ENCODE measurements around the gene NCDN.

The NCDN gene

GRCh38 chr1:35615440-35615839, 57.8 kb downstream of the NCDN start:
- no peak overlapping the region for H3K4me3 ChIP-seq (replicated peaks; ENCODE audit: low read depth, low read length)
- no peak for DNase-seq (ENCODE audit: low read depth)

More at GRCh38 chr1:35615440-35615839, 57.8 kb downstream of the NCDN start:
- TF ChIP-seq, protein P1, sequence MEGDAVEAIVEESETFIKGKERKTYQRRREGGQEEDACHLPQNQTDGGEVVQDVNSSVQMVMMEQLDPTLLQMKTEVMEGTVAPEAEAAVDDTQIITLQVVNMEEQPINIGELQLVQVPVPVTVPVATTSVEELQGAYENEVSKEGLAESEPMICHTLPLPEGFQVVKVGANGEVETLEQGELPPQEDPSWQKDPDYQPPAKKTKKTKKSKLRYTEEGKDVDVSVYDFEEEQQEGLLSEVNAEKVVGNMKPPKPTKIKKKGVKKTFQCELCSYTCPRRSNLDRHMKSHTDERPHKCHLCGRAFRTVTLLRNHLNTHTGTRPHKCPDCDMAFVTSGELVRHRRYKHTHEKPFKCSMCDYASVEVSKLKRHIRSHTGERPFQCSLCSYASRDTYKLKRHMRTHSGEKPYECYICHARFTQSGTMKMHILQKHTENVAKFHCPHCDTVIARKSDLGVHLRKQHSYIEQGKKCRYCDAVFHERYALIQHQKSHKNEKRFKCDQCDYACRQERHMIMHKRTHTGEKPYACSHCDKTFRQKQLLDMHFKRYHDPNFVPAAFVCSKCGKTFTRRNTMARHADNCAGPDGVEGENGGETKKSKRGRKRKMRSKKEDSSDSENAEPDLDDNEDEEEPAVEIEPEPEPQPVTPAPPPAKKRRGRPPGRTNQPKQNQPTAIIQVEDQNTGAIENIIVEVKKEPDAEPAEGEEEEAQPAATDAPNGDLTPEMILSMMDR (IDR thresholded peaks at IDR 0.05; ENCODE audit: low read length, missing control alignments), result no peak
